HUES64 (cell line): Measurements from ENCODE around the gene PCDHGB1.
A peak's percentile ranks its signal among the peaks of the same experiment; 100 is the strongest.
"Not testable (repeated sequence)": the region's sequence is repeated elsewhere in the genome, so short reads cannot be mapped to it uniquely, and the experiment has no call there.

Source experiments
- H3K27ac ChIP-seq: 2 replicates; pipeline ENCODE4 v1.7.0; 2013; ENCODE audit warnings: low read depth, low read length, inconsistent platforms
- H3K27me3 ChIP-seq: 2 replicates; pipeline ENCODE4 v1.6.1; 2013; ENCODE audit warnings: mild to moderate bottlenecking, low read length; ENCODE audit not compliant: insufficient read depth
- H3K36me3 ChIP-seq: 2 replicates; pipeline ENCODE4 v1.6.1; 2013; ENCODE audit warnings: mild to moderate bottlenecking, low read length; ENCODE audit not compliant: insufficient read depth
- H3K4me1 ChIP-seq: 2 replicates; pipeline ENCODE4 v1.6.1; 2013; ENCODE audit warnings: mild to moderate bottlenecking, low read length, moderate library complexity; ENCODE audit not compliant: insufficient read depth
- H3K4me3 ChIP-seq: 2 replicates; pipeline ENCODE4 v1.5.1; 2013; ENCODE audit warnings: mild to moderate bottlenecking, low read length, moderate library complexity
- H3K9ac ChIP-seq: 2 replicates; pipeline ENCODE4 v1.6.1; 2013; ENCODE audit warnings: mild to moderate bottlenecking, low read depth, low read length
- H3K9me3 ChIP-seq: 2 replicates; pipeline ENCODE4 v1.6.1; 2013; ENCODE audit warnings: low read depth, low read length; ENCODE audit not compliant: insufficient read depth
- WGBS: fragments of 150-250, 120-280 bp; methylation state at CpG from one replicate; pipeline ENCODE4 v1.1.7; 2013; ENCODE audit warnings: missing lambda C conversion rate; 5-methylcytosine and 5-hydroxymethylcytosine counted together

The PCDHGB1 gene

GRCh38 chr5:141328231-141328630 lies 21.7 kb upstream of the PCDHGB1 start:
- H3K36me3 ChIP-seq = no peaks in the 10 kb centered on the region
- H3K9ac ChIP-seq = no peak overlapping the region
- no peak overlapping the region for H3K27ac ChIP-seq
- WGBS = 93% methylated on average over 8 of the region's 8 CpGs
- H3K27me3 ChIP-seq = no peaks in the 10 kb centered on the region
- no peak overlapping the region for H3K4me3 ChIP-seq
- peaks cover 27% of the 10 kb centered on the region; the same call in 1 of the 2 replicates for H3K9me3 ChIP-seq
- H3K4me1 ChIP-seq = no peaks in the 10 kb centered on the region

GRCh38 chr5:141330299-141331080 lies 19.4 kb upstream of the PCDHGB1 start, which contains the start of gene PCDHGA1:
TSS of gene PCDHGA1 (plus strand) at chr5:141330514.
- peak within 1 kb of the TSS; percentile 19; the same call in 1 of the 2 replicates for H3K9ac ChIP-seq
- WGBS = 86% methylated on average over 21 of the region's 21 CpGs
- H3K4me3 ChIP-seq = no peak within 1 kb of the TSS
- H3K27ac ChIP-seq = no peak within 1 kb of the TSS
- H3K27me3 ChIP-seq = no peaks in the 10 kb centered on the region
- no peaks in the 10 kb centered on the region for H3K36me3 ChIP-seq
- no peaks in the 10 kb centered on the region for H3K4me1 ChIP-seq
- H3K9me3 ChIP-seq = peaks cover 29% of the 10 kb centered on the region; the same call in 1 of the 2 replicates

- not testable (repeated sequence) for H3K9ac ChIP-seq, H3K4me3 ChIP-seq, H3K36me3 ChIP-seq, H3K4me1 ChIP-seq, H3K27ac ChIP-seq, H3K27me3 ChIP-seq
- 97% methylated on average over 38 of the region's 39 CpGs for WGBS
- peaks cover 29% of the 10 kb centered on the region; the same call in 1 of the 2 replicates for H3K9me3 ChIP-seq
These were observed 17.3 kb upstream of the PCDHGB1 start for GRCh38 chr5:141332571-141332970.

GRCh38 chr5:141338538-141339306 lies 11.2 kb upstream of the PCDHGB1 start, which contains the start of gene PCDHGA2:
TSS of gene PCDHGA2 (plus strand) at chr5:141338760.
- H3K27ac ChIP-seq = no peak within 1 kb of the TSS
- no peak within 1 kb of the TSS for H3K4me3 ChIP-seq
- no peaks in the 10 kb centered on the region for H3K4me1 ChIP-seq
- 80% methylated on average over 27 of the region's 27 CpGs for WGBS
- H3K27me3 ChIP-seq = no peaks in the 10 kb centered on the region
- no peaks in the 10 kb centered on the region for H3K36me3 ChIP-seq
- no peak within 1 kb of the TSS for H3K9ac ChIP-seq
- H3K9me3 ChIP-seq = peaks cover 17% of the 10 kb centered on the region

- not testable (repeated sequence) for H3K36me3 ChIP-seq, H3K4me1 ChIP-seq, H3K27me3 ChIP-seq, H3K27ac ChIP-seq, H3K4me3 ChIP-seq, H3K9ac ChIP-seq
- H3K9me3 ChIP-seq = peaks cover 33% of the 10 kb centered on the region
- 96% methylated on average over 41 of the region's 45 CpGs for WGBS
These were observed 9.0 kb upstream of the PCDHGB1 start for GRCh38 chr5:141340781-141341354.

- 76% methylated on average over 1 of the region's 1 CpG for WGBS
- Histone ChIP-seq H3K9me3 (peaks cover 39% of the 10 kb centered on the region), H3K36me3 (no peaks in the 10 kb centered on the region), H3K9ac (no peak overlapping the region), H3K27ac (no peak overlapping the region), H3K4me3 (no peak overlapping the region), H3K4me1 (no peaks in the 10 kb centered on the region), H3K27me3 (no peaks in the 10 kb centered on the region; the same call in 1 of the 2 replicates)
These were observed 7.1 kb upstream of the PCDHGB1 start for GRCh38 chr5:141342773-141343172.

GRCh38 chr5:141343242-141343952 lies 6.5 kb upstream of the PCDHGB1 start, which contains the start of gene PCDHGA3:
TSS of gene PCDHGA3 (plus strand) at chr5:141343829. CDS start at chr5:141344034, 205 bp downstream.
- 40% methylated on average over 6 of the region's 9 CpGs for WGBS
- H3K9me3 ChIP-seq = peaks cover 44% of the 10 kb centered on the region
- peak within 1 kb of the TSS; percentile 25; the same call in 1 of the 2 replicates for H3K27ac ChIP-seq
- H3K36me3 ChIP-seq = no peaks in the 10 kb centered on the region
- no peaks in the 10 kb centered on the region; the same call in 1 of the 2 replicates for H3K27me3 ChIP-seq
- peak within 1 kb of the TSS; percentile 63 for H3K9ac ChIP-seq
- peak within 1 kb of the TSS; percentile 58 for H3K4me3 ChIP-seq
- H3K4me1 ChIP-seq = no peaks in the 10 kb centered on the region

GRCh38 chr5:141343953-141344463 lies 5.9 kb upstream of the PCDHGB1 start:
- Histone ChIP-seq H3K4me1 (no peaks in the 10 kb centered on the region), H3K9ac (peak overlapping the region; percentile 63), H3K27me3 (no peaks in the 10 kb centered on the region; the same call in 1 of the 2 replicates), H3K9me3 (peaks cover 43% of the 10 kb centered on the region), H3K36me3 (no peaks in the 10 kb centered on the region), H3K4me3 (peak overlapping the region; percentile 58), H3K27ac (peak overlapping the region; percentile 25; the same call in 1 of the 2 replicates)
- WGBS = 60% methylated on average over 31 of the region's 31 CpGs

GRCh38 chr5:141345327-141345726 lies 4.6 kb upstream of the PCDHGB1 start:
- Histone ChIP-seq H3K9me3 (peaks cover 37% of the 10 kb centered on the region), H3K27ac (no peak overlapping the region), H3K9ac (no peak overlapping the region), H3K4me1 (no peaks in the 10 kb centered on the region), H3K27me3 (no peaks in the 10 kb centered on the region; the same call in 1 of the 2 replicates), H3K36me3 (no peaks in the 10 kb centered on the region), H3K4me3 (no peak overlapping the region)
- 95% methylated on average over 20 of the region's 20 CpGs for WGBS

GRCh38 chr5:141346017-141346416 lies 3.9 kb upstream of the PCDHGB1 start:
- not testable (repeated sequence) for H3K36me3 ChIP-seq, H3K27me3 ChIP-seq, H3K27ac ChIP-seq, H3K4me3 ChIP-seq, H3K9ac ChIP-seq, H3K4me1 ChIP-seq
- 95% methylated on average over 27 of the region's 35 CpGs for WGBS
- peaks cover 42% of the 10 kb centered on the region for H3K9me3 ChIP-seq
